H9 (cell line): ENCODE data around the gene FICD. TPM values are rescaled to one million over a fixed set of nuclear protein-coding genes. Genes with fewer than 3 reads are reported as not detected.
"Not testable (repeated sequence)": the region's sequence is repeated elsewhere in the genome, so short reads cannot be mapped to it uniquely, and the experiment has no call there.

ENCODE experiments used
- DNase-seq: peaks from one replicate; pipeline ENCODE4 v3.0.0-alpha.2; 2017
- H2AFZ ChIP-seq: one replicate; pipeline ENCODE4 v1.6.1; 2013; ENCODE audit warnings: mild to moderate bottlenecking, low read length, control low read depth, moderate library complexity
- H2AK5ac ChIP-seq: 2 replicates; pipeline ENCODE4 v1.6.1; 2013; ENCODE audit warnings: low read length, control low read depth, mixed read lengths; ENCODE audit not compliant: insufficient read length
- H2BK120ac ChIP-seq: one replicate; pipeline ENCODE4 v1.6.1; 2013; ENCODE audit warnings: low read depth, mild to moderate bottlenecking, low read length, control low read depth, inconsistent platforms; ENCODE audit not compliant: poor library complexity, severe bottlenecking
- H2BK12ac ChIP-seq: 2 replicates; pipeline ENCODE4 v1.6.1; 2013; ENCODE audit warnings: low read length, control low read depth, mixed read lengths, low read depth; ENCODE audit not compliant: insufficient read length
- H2BK15ac ChIP-seq: 2 replicates; pipeline ENCODE4 v1.6.1; 2013; ENCODE audit warnings: low read depth, low read length, control low read depth
- H2BK20ac ChIP-seq: one replicate; pipeline ENCODE4 v1.6.1; 2013; ENCODE audit warnings: low read depth, mild to moderate bottlenecking, low read length, control low read depth, inconsistent platforms; ENCODE audit not compliant: poor library complexity, severe bottlenecking
- H2BK5ac ChIP-seq: 2 replicates; pipeline ENCODE4 v1.6.1; 2013; ENCODE audit warnings: low read length, control low read depth, mixed read lengths; ENCODE audit not compliant: insufficient read length
- H3K14ac ChIP-seq: 2 replicates; pipeline ENCODE4 v1.6.1; 2013; ENCODE audit warnings: low read length, control low read depth; ENCODE audit not compliant: insufficient read depth
- H3K18ac ChIP-seq: 2 replicates; pipeline ENCODE4 v1.6.1; 2013; ENCODE audit warnings: low read depth, mild to moderate bottlenecking, mixed read lengths, low read length, control low read depth; ENCODE audit not compliant: insufficient read length
- H3K23ac ChIP-seq: 2 replicates; pipeline ENCODE4 v1.6.1; 2013; ENCODE audit warnings: low read length, control low read depth, mixed read lengths, low read depth; ENCODE audit not compliant: insufficient read length
- H3K23me2 ChIP-seq: 2 replicates; pipeline ENCODE4 v1.6.1; 2013; ENCODE audit warnings: low read depth, mild to moderate bottlenecking, mixed read lengths, low read length, control low read depth; ENCODE audit not compliant: insufficient read length, poor library complexity, severe bottlenecking
- H3K27ac ChIP-seq: 2 replicates; pipeline ENCODE4 v1.5.1; 2013; ENCODE audit warnings: low read length, control low read depth, mixed read lengths, low read depth; ENCODE audit not compliant: insufficient read length
- H3K27me3 ChIP-seq: 2 replicates; pipeline ENCODE4 v1.6.1; 2013; ENCODE audit warnings: low read length, control low read depth, inconsistent platforms; ENCODE audit not compliant: insufficient read depth
- H3K4ac ChIP-seq: 2 replicates; pipeline ENCODE4 v1.6.1; 2013; ENCODE audit warnings: low read depth, mild to moderate bottlenecking, control low read depth, inconsistent platforms, low read length, moderate library complexity
- H3K4me1 ChIP-seq: 2 replicates; pipeline ENCODE4 v1.6.1; 2013; ENCODE audit warnings: low read length, control low read depth, inconsistent platforms; ENCODE audit not compliant: insufficient read depth
- H3K4me2 ChIP-seq: 2 replicates; pipeline ENCODE4 v1.6.1; 2013; ENCODE audit warnings: low read length, control low read depth, mixed read lengths; ENCODE audit not compliant: insufficient read length, insufficient read depth
- H3K56ac ChIP-seq: 2 replicates; pipeline ENCODE4 v1.6.1; 2013; ENCODE audit warnings: low read depth, mild to moderate bottlenecking, mixed read lengths, low read length, control low read depth; ENCODE audit not compliant: insufficient read length
- H3K79me1 ChIP-seq: 2 replicates; pipeline ENCODE4 v1.6.1; 2013; ENCODE audit warnings: low read depth, mild to moderate bottlenecking, moderate library complexity, low read length, control low read depth, inconsistent platforms; ENCODE audit not compliant: insufficient read depth, poor library complexity, severe bottlenecking
- H3K79me2 ChIP-seq: 2 replicates; pipeline ENCODE4 v1.6.1; 2013; ENCODE audit warnings: low read length, control low read depth, inconsistent platforms; ENCODE audit not compliant: insufficient read depth
- H3K9ac ChIP-seq: 2 replicates; pipeline ENCODE4 v1.6.1; 2013; ENCODE audit warnings: low read length, control low read depth, mixed read lengths; ENCODE audit not compliant: insufficient read length; ENCODE audit errors: extremely low read depth
- H3K9me3 ChIP-seq: one replicate; pipeline ENCODE4 v1.6.1; 2013; ENCODE audit warnings: low read depth, low read length, inconsistent platforms; ENCODE audit not compliant: control insufficient read depth
- H3T11ph ChIP-seq: one replicate; pipeline ENCODE4 v1.6.1; 2013; ENCODE audit warnings: mild to moderate bottlenecking, low read length, control low read depth, inconsistent platforms
- H4K20me1 ChIP-seq: one replicate; pipeline ENCODE4 v1.6.1; 2013; ENCODE audit not compliant: control insufficient read depth, insufficient read length, insufficient read depth
- H4K5ac ChIP-seq: 2 replicates; pipeline ENCODE4 v1.6.1; 2013; ENCODE audit warnings: low read depth, mild to moderate bottlenecking, mixed read lengths, low read length, control low read depth; ENCODE audit not compliant: insufficient read length
- H4K8ac ChIP-seq: replicated peaks from 2 replicates; pipeline ENCODE4 v1.6.1; 2013; ENCODE audit warnings: low read length, control low read depth, mixed read lengths, low read depth; ENCODE audit not compliant: insufficient read length
- H4K91ac ChIP-seq: 2 replicates; pipeline ENCODE4 v1.6.1; 2013; ENCODE audit warnings: low read depth, mild to moderate bottlenecking, moderate library complexity, mixed read lengths, low read length, control low read depth; ENCODE audit not compliant: insufficient read length
- H3K27ac Mint-ChIP-seq, 3 experiments: 2 replicates in 2 of 3; 3 replicates in 1 of 3; pipeline ENCODE4 v1.8.0; 2020 to 2021; ENCODE audit warnings: mixed read lengths in 3 of 3, mild to moderate bottlenecking in 1 of 3, moderate library complexity in 1 of 3
- H3K27me3 Mint-ChIP-seq: 2 replicates; pipeline ENCODE4 v1.8.0; 2021; ENCODE audit warnings: low read depth, mild to moderate bottlenecking, moderate library complexity, mixed read lengths
- H3K36me3 Mint-ChIP-seq, 3 experiments: 2 replicates in 2 of 3; 3 replicates in 1 of 3; pipeline ENCODE4 v1.8.0; 2020 to 2021; ENCODE audit warnings: low read depth in 3 of 3, mixed read lengths in 3 of 3; ENCODE audit not compliant: insufficient read depth in 1 of 3
- H3K4me1 Mint-ChIP-seq, 2 experiments: 2 replicates each; pipeline ENCODE4 v1.8.0; 2020; ENCODE audit warnings: mixed read lengths in 2 of 2
- H3K4me3 Mint-ChIP-seq, 2 experiments: 2 replicates in 1 of 2; 3 replicates in 1 of 2; pipeline ENCODE4 v1.8.0; 2020 to 2021; ENCODE audit warnings: mild to moderate bottlenecking in 2 of 2, mixed read lengths in 2 of 2, moderate library complexity in 1 of 2
- H3K9me3 Mint-ChIP-seq, 2 experiments: 2 replicates in 1 of 2; 3 replicates in 1 of 2; pipeline ENCODE4 v1.8.0; 2020; ENCODE audit warnings: mild to moderate bottlenecking in 2 of 2, mixed read lengths in 2 of 2, moderate library complexity in 1 of 2
- CTCF ChIP-seq: fragments of 200-600 bp; sonication (generic); conservative IDR thresholded peaks from 3 replicates; pipeline ENCODE4 v1.8.0; 2021; ENCODE audit warnings: antibody characterized with exemption, mild to moderate bottlenecking
- WGBS: extraction: QIAGEN DNeasy Blood & Tissue Kit; methylation state at CpG from one replicate; pipeline ENCODE4 v1.1.7; 2013; ENCODE audit warnings: missing lambda C conversion rate, low lambda C conversion rate, mixed read lengths; ENCODE audit not compliant: insufficient read length; ENCODE audit errors: extremely low coverage; 5-methylcytosine and 5-hydroxymethylcytosine counted together
- total RNA-seq: library from RNA; stranded (reverse); gene quantifications from 2 replicates; pipeline ENCODE4 v1.2.1, GENCODE V29; 2021

The FICD gene
- total RNA-seq, 1 experiment from 2014 or later = 5.1 TPM

GRCh38 chr12:108553799-108554198, 38.7 kb downstream of the FICD start:
- H3K79me1 ChIP-seq = peaks cover 3% of the 10 kb centered on the region
- Mint-ChIP-seq H3K4me3 (no peak overlapping the region), H3K27ac (peak overlapping the region in 1 of 3 experiments; percentile 73; a peak in 2 of 7 replicates), H3K36me3 (peaks cover 8 to 24% (median 23%) of the 10 kb centered on the region in 3 experiments; a peak in 6 of 7 replicates), H3K27me3 (no peaks in the 10 kb centered on the region), H3K9me3 (no peaks in the 10 kb centered on the region), H3K4me1 (peaks cover 21 to 25% of the 10 kb centered on the region in 2 experiments)
- no peak overlapping the region for H3T11ph ChIP-seq
- H3K4ac ChIP-seq = no peak overlapping the region
- no peak overlapping the region for H4K91ac ChIP-seq
- peaks cover 2% of the 10 kb centered on the region for H3K23me2 ChIP-seq
- H3K23ac ChIP-seq = no peak overlapping the region
- no peak overlapping the region for H2BK5ac ChIP-seq
- no peak overlapping the region for H2BK120ac ChIP-seq
- WGBS = no CpG with 5 or more reads among the region's 5 CpGs
- no peak overlapping the region for H3K56ac ChIP-seq
- H3K27ac ChIP-seq = no peak overlapping the region
- H3K4me1 ChIP-seq = no peaks in the 10 kb centered on the region
- no peaks in the 10 kb centered on the region for H4K20me1 ChIP-seq
- no peak overlapping the region for H2BK15ac ChIP-seq
- no peak for TF ChIP-seq CTCF
- H3K27me3 ChIP-seq = no peaks in the 10 kb centered on the region
- no peak overlapping the region for H4K8ac ChIP-seq
- H2BK20ac ChIP-seq = no peak overlapping the region
- H3K79me2 ChIP-seq = peaks cover 47% of the 10 kb centered on the region
- peak overlapping the region; percentile 5 for H3K4me2 ChIP-seq
- no peaks in the 10 kb centered on the region for H3K9me3 ChIP-seq
- H3K18ac ChIP-seq = no peak overlapping the region
- no peak overlapping the region for H2AK5ac ChIP-seq
- H2AFZ ChIP-seq = no peak overlapping the region
- H3K9ac ChIP-seq = no peak overlapping the region
- no peak overlapping the region for H2BK12ac ChIP-seq
- DNase-seq = no peak
- no peak overlapping the region for H3K14ac ChIP-seq
- H4K5ac ChIP-seq = no peak overlapping the region

DNA sequence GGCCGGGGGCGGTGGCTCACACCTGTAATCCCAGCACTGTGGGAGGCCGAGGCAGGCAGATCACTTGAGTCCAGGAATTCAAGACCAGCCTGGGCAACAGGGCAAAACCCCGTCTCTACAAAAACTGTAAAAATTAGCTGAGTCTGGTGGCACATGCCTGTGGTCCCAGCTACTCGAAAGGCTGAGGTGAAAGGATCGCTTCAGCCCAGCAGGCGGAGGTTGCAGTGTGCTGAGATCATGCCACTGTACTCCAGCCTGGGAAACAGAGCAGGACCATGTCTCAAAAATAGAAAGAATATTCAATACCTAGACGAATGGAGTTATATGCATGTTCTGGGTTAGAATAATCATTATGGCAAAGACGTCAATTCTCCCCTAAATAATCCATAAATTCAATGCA, 40.3 kb downstream of the FICD start:
- H3K27ac Mint-ChIP-seq, H3K79me1 ChIP-seq, H3K18ac ChIP-seq, H3K9me3 ChIP-seq, H2BK12ac ChIP-seq, H2AK5ac ChIP-seq, H2BK120ac ChIP-seq, H3K56ac ChIP-seq, H2AFZ ChIP-seq, H3K23ac ChIP-seq, H3K14ac ChIP-seq, H3K9me3 Mint-ChIP-seq, DNase-seq, H3K27me3 Mint-ChIP-seq, H2BK5ac ChIP-seq, H3K4me1 ChIP-seq, H3K23me2 ChIP-seq, H3T11ph ChIP-seq, H3K4me3 Mint-ChIP-seq, H3K27me3 ChIP-seq, H3K4me2 ChIP-seq, H3K9ac ChIP-seq, H4K20me1 ChIP-seq, H4K8ac ChIP-seq, H3K27ac ChIP-seq, H3K4ac ChIP-seq, H2BK20ac ChIP-seq, H4K5ac ChIP-seq, H4K91ac ChIP-seq, H2BK15ac ChIP-seq: not testable (repeated sequence)
- H3K79me2 ChIP-seq = peaks cover 62% of the 10 kb centered on the region
- Mint-ChIP-seq H3K4me1 (peaks cover 35 to 36% of the 10 kb centered on the region in 2 experiments), H3K36me3 (peaks cover 4 to 28% (median 24%) of the 10 kb centered on the region in 3 experiments; a peak in 6 of 7 replicates)
- WGBS = no CpG with 5 or more reads among the region's 9 CpGs
